SHP77 (cell line): ENCODE results near the gene GCSH.
"Not testable (repeated sequence)": the region's sequence is repeated elsewhere in the genome, so short reads cannot be mapped to it uniquely, and the experiment has no call there.

Experiments
- DNase-seq, 2 experiments: peaks; one replicate each; lab custom pipeline; 2025; lab: John Stamatoyannopoulos, UW

The GCSH gene

GRCh38 chr16:81095953-81096714 lies at the start of gene GCSH:
TSS of gene GCSH (minus strand) at chr16:81096395. CDS start at chr16:81096278, 117 bp downstream.
- DNase-seq: peak; percentile 98 to 99

GRCh38 chr16:81143921-81144471 lies 47.8 kb upstream of the GCSH start:
- no peak for DNase-seq

DNA sequence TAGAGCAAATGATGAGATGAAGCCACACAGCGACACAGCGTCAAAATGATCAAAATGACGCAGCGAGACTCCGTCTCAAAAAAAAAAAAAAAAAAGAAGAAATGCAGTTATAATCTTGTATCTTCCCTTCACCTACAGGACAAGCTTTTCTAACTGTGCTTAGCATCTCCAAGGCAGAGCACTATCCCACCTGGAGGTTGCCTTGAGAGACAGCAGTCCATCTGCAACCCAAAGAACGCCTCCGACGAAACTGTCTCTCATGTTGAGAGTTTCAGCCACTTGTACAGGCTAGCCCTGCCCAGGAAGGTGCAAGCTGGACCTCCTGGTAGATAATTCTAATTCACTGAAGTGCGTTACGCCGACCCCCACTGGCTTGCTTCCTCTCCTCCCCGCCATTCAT lies 46.7 kb upstream of the GCSH start:
- DNase-seq: no peak

- DNase-seq: peak; percentile 16 to 52
Observed at GRCh38 chr16:81140930-81141780, 45.0 kb upstream of the GCSH start.

DNA sequence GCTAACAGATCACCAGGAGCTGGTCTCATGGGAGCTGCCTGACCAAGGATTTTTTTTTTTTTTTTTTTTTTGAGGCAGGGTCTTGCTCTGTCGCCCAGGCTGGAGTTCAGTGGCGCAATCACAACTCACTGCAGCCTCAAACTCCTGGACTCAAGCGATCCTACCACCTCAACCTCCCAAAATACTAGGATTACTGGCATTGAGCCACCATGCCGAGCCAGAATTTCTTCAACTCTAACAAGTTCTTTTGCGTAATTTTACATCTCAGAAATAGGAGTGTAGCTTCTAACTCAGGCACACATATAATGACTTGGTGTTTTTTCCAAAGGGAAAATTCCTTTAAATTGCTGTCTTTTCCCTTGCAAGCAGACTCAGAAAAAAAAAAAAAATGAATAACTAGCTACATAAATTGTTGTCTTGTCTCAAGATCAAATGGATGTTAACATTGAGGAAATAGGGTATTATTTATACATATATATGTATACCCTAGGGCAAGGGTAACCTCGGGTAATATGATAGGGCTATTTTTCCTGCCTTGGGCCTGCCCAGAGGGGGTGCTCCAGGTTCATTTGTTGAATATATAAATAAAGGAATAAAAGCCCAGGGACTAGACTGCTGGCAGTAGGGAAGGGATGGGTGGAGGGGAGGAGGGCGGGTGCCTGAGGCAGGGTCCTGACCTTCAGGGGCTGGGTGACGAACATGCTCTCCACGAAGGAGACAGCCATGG lies 42.8 kb upstream of the GCSH start:
- DNase-seq: no peak

- DNase-seq: no peak
Observed at GRCh38 chr16:81137754-81138153, 41.6 kb upstream of the GCSH start.

DNA sequence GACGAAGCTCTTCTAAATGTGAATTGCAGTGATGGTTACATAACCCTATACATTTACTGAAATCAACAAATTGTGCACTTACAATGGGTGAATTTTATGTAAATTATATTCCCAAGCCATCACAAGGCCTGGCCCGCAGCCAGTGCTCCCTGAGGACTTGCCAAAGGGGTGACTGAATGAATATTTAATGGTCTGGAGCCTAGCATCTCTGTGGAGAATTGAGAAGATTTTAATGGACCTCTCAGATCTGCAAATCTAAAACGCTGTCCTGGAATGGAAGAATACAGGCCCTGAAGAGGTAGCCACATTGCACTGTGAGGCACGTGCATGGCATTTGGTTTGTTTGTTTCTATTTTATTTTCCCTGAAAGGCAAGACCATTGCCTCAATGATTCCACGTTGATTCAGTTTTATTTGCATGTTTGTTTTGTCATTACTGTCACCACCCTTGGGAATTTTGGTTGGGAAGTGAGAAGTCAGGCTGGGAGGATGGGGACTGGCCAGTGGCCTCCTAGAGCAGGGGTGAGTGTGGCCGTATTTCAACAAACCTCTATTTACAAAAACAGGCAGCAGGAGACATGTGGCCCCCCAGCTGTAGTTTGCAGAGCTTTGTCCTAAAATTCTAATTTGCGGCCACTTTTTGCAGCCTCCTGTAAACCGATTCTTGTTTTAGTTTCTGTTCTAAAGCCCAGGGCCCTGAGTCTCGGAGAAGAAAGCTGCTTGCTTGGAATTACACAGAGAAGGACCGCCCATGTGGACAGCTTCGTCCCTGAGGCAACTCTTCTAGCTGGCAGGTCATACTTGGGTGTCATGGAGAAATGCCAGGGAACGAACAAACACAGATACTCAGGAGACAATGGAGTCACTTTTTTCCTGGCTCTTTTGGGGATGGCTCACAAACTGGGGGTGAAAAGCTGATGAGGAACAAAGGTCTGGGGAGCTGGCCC lies 40.5 kb upstream of the GCSH start:
- no peak for DNase-seq

GRCh38 chr16:81130126-81130525 lies 33.9 kb upstream of the GCSH start:
- DNase-seq: no peak

- DNase-seq: no peak
Observed at GRCh38 chr16:81128726-81129524, 32.7 kb upstream of the GCSH start.

DNA sequence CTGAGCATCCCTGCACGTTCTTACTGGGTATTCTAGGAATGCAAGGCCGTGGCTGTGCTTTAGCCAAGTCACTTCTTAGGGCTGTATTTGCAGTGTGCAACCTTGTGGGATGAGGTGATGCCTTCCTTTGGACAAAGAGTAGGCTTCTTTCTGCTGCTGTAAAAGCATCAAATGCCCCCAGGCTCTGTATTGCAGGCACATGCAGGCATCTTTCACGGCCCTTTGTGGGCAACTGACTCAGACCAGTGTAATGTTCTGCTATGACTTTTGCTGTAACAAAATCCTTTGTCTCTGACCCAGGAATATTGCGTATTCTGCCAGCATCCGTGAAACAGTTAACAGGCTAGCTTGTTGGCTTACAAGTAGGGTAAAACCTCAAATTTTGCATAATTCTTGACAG lies 30.9 kb upstream of the GCSH start:
- DNase-seq: no peak

GRCh38 chr16:81123092-81123852 lies 27.1 kb upstream of the GCSH start:
- no peak for DNase-seq

GRCh38 chr16:81121474-81121990 lies 25.3 kb upstream of the GCSH start:
- no peak for DNase-seq

GRCh38 chr16:81117436-81117835 lies 21.2 kb upstream of the GCSH start:
- DNase-seq: no peak

DNA sequence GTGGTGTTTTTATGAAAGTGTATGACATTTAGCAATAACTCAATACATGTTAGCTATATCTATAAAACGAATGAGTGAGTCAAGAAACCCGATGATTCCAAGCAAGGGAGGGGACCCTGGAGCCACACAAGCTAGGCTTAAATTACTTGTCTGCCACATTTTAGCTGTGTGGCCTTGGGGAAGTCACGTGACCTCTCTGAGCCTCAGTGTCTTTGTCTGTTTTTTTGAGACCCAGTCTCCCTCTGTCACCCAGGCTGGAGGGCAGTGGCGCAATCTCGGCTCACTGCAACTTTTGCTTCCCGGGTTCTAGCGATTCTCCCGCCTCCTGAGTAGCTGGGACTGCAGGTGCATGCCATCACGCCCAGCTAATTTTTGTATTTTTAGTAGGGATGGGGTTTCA lies 20.1 kb upstream of the GCSH start:
- no peak for DNase-seq

DNA sequence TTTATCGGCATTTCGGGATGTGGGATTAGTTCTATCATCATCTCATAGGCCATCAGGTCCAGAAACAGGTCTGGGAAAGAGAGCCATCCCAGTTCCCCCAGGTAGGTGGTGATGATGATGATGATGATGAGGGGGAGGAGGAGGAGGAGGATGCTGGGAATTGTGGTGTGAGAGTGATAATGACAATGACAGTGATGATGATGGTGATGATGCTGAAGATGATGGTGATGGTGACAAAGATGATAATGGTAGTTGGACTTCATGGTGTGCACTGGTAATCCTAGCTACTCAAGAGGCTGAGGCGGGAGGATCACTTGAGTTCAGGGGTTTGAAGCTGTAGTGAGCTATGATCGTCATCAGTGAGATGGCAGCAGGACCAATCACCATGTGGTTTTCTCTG lies 16.3 kb upstream of the GCSH start:
- DNase-seq: no peak

DNA sequence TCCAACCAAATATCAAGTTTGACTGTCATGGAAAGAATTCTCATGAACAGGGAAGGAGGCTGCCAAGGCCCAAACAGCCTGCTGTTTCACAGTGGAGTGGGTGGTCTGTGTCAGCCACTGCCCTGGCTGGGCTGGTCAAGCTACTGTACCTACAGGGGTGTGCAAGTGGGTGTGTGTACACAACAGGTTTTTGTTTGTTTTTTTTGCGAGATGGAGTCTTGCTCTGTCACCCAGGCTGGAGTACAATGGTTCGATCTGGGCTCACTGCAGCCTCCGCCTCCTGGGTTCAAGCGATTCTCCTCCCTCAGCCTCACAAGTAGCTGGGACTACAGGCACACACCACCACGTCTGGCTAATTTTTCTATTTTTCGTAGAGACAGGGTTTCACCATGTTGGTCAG lies 13.1 kb upstream of the GCSH start:
- DNase-seq: not testable (repeated sequence)

- DNase-seq: no peak
Observed at GRCh38 chr16:81107511-81107910, 11.3 kb upstream of the GCSH start.

DNA sequence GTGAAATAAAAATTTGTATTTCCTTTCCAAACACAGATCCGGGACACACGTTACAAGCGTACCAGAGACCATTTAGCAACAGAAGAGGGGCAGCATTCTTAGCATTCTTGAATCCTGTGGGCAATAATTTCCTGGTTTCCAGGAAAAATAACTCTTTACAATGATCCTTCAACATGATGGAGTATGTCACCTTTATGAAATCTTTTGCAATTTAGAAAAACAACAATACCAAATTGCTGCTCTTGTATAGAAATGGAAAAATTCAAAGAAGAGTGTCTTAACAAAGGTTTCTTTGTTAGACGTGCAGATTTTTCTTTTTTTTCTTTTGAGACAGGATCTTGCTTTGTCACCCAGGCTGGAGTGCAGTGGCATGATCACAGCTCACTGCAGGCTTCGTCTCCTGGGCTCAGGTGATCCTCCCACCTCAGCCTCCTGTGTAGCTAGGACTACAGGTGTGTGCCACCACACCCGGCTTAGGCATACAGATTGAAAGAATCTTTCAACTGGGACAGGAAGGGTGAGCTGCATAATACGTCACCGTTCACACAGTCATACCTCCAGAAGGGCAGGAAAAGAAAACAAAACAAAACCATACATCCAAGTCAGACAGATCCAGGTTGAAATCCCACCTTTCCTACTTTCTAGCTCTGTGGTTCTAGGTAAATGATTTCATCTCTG lies 10.8 kb upstream of the GCSH start:
- no peak for DNase-seq

- DNase-seq: no peak
Observed at GRCh38 chr16:81105946-81106345, 9.8 kb upstream of the GCSH start.
